Measurements from ENCODE around the gene ZNF467. TPM values are rescaled to one million over a fixed set of nuclear protein-coding genes. Genes with fewer than 3 reads are reported as not detected.

Gene ZNF467
- total RNA-seq, 5 donors from 2014 or later (not counting 1 experiment from before 2014, with no cell fraction given), result 3.0 to 5.3 (median 4.5) TPM

DNA sequence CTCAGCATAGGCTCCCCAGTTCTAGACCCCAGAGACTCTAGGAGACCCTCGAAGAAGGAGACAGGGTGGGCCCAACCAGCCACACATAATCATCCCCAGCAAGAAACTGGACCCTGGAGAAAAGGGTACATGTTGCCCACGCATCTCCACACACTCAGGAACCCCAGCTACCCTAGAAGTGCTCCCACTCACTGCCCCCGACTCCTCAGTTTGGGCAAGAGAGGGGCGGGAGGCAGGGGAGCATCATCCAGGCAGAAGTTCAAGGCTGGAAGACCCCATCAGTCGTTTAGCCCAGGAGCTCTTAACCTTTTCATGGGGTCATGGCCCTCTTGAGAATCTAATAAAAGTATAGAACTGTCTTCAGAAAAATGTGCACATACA, 1.8 kb upstream of the ZNF467 start:
- H3K27ac ChIP-seq (ENCODE audit: low read length), result no peak overlapping the region
- 88% methylated on average over 2 of the region's 5 CpGs for WGBS (ENCODE audit: insufficient coverage)
- peaks cover 0 to 10% of the 10 kb centered on the region in 2 experiments for H3K27me3 ChIP-seq (replicated peaks in 1 of 2; ENCODE audit: control insufficient read depth in 2 of 2, extremely low read depth in 1 of 2, insufficient read depth in 2 of 2, low read length in 1 of 2)
- no peak overlapping the region for H3K4me3 ChIP-seq (ENCODE audit: control insufficient read depth in 1 of 2, extremely low read depth in 1 of 2, low read length in 1 of 2)
- Mint-ChIP-seq H3K27me3 (no peaks in the 10 kb centered on the region), H3K36me3 (no peaks in the 10 kb centered on the region), H3K27ac (peak overlapping the region in 1 of 2 donors; percentile 58), H3K4me3 (peak overlapping the region in 2 of 3 donors; percentile 37 to 82), H3K9me3 (no peaks in the 10 kb centered on the region), H3K4me1 (peaks cover 10 to 11% (median 10%) of the 10 kb centered on the region in 3 donors)
- POLR2A ChIA-PET, result no interaction called here
- peaks cover 2 to 27% of the 10 kb centered on the region in 2 experiments for H3K4me1 ChIP-seq (ENCODE audit: control insufficient read depth in 1 of 2, extremely low read depth in 1 of 2, insufficient read depth in 2 of 2, low read length in 2 of 2)
- no peak for ATAC-seq (replicated peaks in 1 of 4)
- H3K9me3 ChIP-seq, result no peaks in the 10 kb centered on the region
- no peak for DNase-seq
- H3K36me3 ChIP-seq (ENCODE audit: control insufficient read depth in 2 of 2, extremely low read depth in 1 of 2, insufficient read depth in 1 of 2, low read length in 1 of 2), result no peaks in the 10 kb centered on the region
- CTCF ChIA-PET, result no interaction called here

DNA sequence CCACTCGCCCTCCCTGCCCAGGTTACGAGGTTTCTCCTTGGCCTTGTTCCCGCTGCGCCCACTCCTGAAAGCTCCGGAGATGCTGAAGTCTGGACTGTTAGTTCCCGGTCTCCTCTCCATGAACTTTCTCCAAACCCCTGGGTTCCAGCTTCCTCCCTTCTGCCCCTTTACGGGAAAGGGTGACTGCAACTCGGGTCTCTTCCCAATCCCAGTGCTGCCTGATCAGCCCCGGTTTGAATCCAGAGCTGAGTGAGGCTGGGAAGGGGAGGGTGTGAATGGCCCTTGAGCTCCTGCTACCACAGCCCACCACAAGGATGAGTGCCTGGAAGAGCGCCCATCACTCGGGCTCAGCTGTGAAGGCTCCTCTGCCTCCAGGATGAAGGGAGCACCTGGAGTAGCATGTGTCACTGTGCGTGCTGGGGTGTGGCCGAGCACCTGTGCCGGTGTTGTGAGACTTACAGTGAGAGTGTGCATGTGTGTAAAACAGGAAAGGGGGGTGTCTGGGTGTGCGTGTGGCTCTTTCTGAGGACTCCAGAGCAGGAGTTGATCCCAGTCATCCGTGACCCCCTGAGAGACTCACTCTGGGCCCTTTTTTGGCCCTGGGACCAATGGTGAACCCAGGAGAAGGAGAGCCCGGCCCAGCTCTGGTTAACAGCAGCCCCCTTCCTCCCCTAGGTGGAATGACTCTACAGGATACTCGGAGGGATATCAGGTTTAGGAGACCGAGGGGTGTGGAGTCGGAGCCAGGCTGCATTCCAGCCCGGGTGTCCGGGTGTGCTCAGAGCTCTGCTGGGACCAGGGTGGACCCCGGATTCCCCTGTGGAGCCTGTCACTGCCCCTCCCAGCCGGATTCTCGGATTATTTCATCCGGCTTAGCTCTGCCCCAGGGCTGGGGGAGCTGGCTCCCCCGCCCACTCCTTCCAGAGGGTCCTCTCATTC, 1.1 kb upstream of the ZNF467 start:
- 79% methylated on average over 22 of the region's 27 CpGs for WGBS (ENCODE audit: insufficient coverage)
- Mint-ChIP-seq H3K27ac (no peak overlapping the region), H3K4me3 (peak overlapping the region; percentile 46 to 82 (median 76)), H3K9me3 (no peaks in the 10 kb centered on the region), H3K4me1 (peaks cover 10 to 11% (median 10%) of the 10 kb centered on the region in 3 donors), H3K27me3 (no peaks in the 10 kb centered on the region), H3K36me3 (no peaks in the 10 kb centered on the region)
- ChIA-PET CTCF (interaction anchor here in 1 of 2 donors (0.5 kb wide), 1 partner anchor 112 kb away, joined by 3 read pairs; no protein-coding TSS in a partner anchor), POLR2A (no interaction called here)
- DNase-seq (no peak), ATAC-seq (replicated peaks in 1 of 4) (no peak)
- H3K27ac ChIP-seq (ENCODE audit: low read length), result no peak overlapping the region
- H3K4me1 ChIP-seq (ENCODE audit: control insufficient read depth in 1 of 2, extremely low read depth in 1 of 2, insufficient read depth in 2 of 2, low read length in 2 of 2), result peaks cover 2 to 27% of the 10 kb centered on the region in 2 experiments
- no peak overlapping the region for H3K4me3 ChIP-seq (ENCODE audit: control insufficient read depth in 1 of 2, extremely low read depth in 1 of 2, low read length in 1 of 2)
- H3K27me3 ChIP-seq (replicated peaks in 1 of 2; ENCODE audit: control insufficient read depth in 2 of 2, extremely low read depth in 1 of 2, insufficient read depth in 2 of 2, low read length in 1 of 2), result peaks cover 0 to 10% of the 10 kb centered on the region in 2 experiments
- no peaks in the 10 kb centered on the region for H3K9me3 ChIP-seq
- H3K36me3 ChIP-seq (ENCODE audit: control insufficient read depth in 2 of 2, extremely low read depth in 1 of 2, insufficient read depth in 1 of 2, low read length in 1 of 2), result no peaks in the 10 kb centered on the region

DNA sequence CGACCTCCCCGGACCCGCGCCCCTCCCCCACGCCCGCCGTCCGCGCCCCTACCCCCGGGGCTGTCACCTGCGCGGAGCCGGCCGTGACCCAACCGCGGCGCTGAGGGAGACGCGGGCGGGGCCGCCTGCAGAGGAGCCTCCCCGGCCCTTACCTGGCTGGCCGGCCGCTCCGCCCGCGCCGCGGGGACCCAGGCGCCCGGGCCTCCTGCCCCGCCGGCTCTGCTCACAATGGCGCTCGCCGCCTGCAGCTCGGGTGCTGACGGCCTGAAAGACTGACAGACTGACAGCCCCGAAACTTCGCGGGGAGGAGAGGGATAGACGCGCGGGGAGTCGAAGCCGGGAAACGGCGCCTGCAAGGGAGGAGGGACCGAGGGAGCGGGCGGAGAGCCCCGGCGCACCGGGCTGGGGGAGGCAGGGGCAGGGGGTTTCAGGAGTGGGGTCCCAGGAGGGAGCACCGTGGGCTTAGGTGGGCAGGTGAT, 393 bp downstream of the ZNF467 start:
- H3K27ac Mint-ChIP-seq, result no peak overlapping the region
- ATAC-seq (replicated peaks in 1 of 4), result peak in 2 of 4 experiments; percentile 15 to 16

DNA sequence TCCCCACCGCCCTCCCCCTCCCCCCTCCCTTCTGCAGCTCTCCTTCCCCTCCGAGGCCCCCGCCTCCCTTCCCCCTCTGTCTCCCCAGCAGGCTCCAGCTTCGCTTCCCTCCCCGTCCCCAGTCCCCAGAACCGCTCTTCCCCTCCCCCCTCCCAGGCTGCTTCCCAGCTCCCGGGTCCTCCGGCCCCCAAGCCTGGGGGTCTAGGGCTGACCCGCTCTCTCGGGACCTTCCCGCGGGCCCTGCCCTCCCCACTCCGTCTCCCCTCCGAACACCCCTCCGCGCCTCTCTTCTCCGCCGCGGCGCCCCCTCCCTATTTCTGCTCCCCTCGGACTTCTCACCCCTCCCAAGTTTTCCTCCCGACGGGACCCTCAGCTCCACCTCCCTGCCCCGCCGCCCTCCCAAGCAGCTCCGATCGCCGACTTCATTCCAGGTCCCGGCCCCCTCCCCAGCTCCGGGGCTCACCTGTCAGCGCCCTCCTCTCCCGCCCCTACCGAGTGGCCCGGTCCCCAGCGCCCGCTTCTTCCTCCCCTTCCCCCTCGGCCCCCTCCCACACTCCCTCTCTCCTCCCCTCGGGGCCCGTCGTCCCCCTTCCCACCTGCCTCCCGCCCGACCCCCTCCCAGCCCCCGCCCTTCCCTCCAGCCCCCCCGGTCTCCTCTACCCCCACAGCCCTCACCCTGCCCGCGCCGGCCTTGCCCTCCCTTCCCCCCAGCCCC, 990 bp downstream of the ZNF467 start:
- Histone ChIP-seq H3K4me3 (ENCODE audit: control insufficient read depth in 1 of 2, extremely low read depth in 1 of 2, low read length in 1 of 2) (peak overlapping the region; percentile 40 to 64), H3K27me3 (replicated peaks in 1 of 2; ENCODE audit: control insufficient read depth in 2 of 2, extremely low read depth in 1 of 2, insufficient read depth in 2 of 2, low read length in 1 of 2) (peaks cover 0 to 14% of the 10 kb centered on the region in 2 experiments), H3K9me3 (no peaks in the 10 kb centered on the region), H3K36me3 (ENCODE audit: control insufficient read depth in 2 of 2, extremely low read depth in 1 of 2, insufficient read depth in 1 of 2, low read length in 1 of 2) (no peaks in the 10 kb centered on the region), H3K4me1 (ENCODE audit: control insufficient read depth in 1 of 2, extremely low read depth in 1 of 2, insufficient read depth in 2 of 2, low read length in 2 of 2) (peaks cover 2 to 27% of the 10 kb centered on the region in 2 experiments), H3K27ac (ENCODE audit: low read length) (no peak overlapping the region)
- POLR2A ChIA-PET, result interaction anchor here in 1 of 2 donors (0.6 kb wide), 1 partner anchor 20 kb away, joined by 3 read pairs; no protein-coding TSS in a partner anchor
- WGBS (ENCODE audit: insufficient coverage), result under 1% methylated on average over 29 of the region's 47 CpGs
- Mint-ChIP-seq H3K36me3 (no peaks in the 10 kb centered on the region), H3K27ac (no peak overlapping the region), H3K4me3 (peak overlapping the region; percentile 58 to 82 (median 74)), H3K27me3 (no peaks in the 10 kb centered on the region), H3K4me1 (peaks cover 10 to 11% (median 10%) of the 10 kb centered on the region in 3 donors), H3K9me3 (no peaks in the 10 kb centered on the region)
- CTCF ChIA-PET, result interaction anchor here (0.6 to 0.8 kb wide), 4 partner anchors 67 to 411 kb away, joined by 3 to 4 read pairs (median 4); no protein-coding TSS in a partner anchor
- peak in 12 of 35 experiments; percentile 4 to 36 (median 22) for DNase-seq
- peak in 3 of 4 experiments; percentile 3 to 14 (median 10) for ATAC-seq (replicated peaks in 1 of 4)

More for the DNA sequence above, 393 bp downstream of the ZNF467 start:
- peaks cover 2 to 27% of the 10 kb centered on the region in 2 experiments for H3K4me1 ChIP-seq (ENCODE audit: control insufficient read depth in 1 of 2, extremely low read depth in 1 of 2, insufficient read depth in 2 of 2, low read length in 2 of 2)
- peak in 23 of 35 experiments; percentile 9 to 54 (median 28) for DNase-seq
- H3K36me3 Mint-ChIP-seq, result no peaks in the 10 kb centered on the region
- ChIA-PET CTCF (interaction anchor here in 1 of 2 donors (0.6 to 0.7 kb wide), 2 partner anchors 65 to 67 kb away, joined by 4 read pairs; partner anchors contain the start of gene ZNF862), POLR2A (no interaction called here)
- 0% methylated on average over 47 of the region's 55 CpGs for WGBS (ENCODE audit: insufficient coverage)
- no peaks in the 10 kb centered on the region for H3K36me3 ChIP-seq (ENCODE audit: control insufficient read depth in 2 of 2, extremely low read depth in 1 of 2, insufficient read depth in 1 of 2, low read length in 1 of 2)
- no peaks in the 10 kb centered on the region for H3K27me3 Mint-ChIP-seq
- H3K4me1 Mint-ChIP-seq, result peaks cover 10 to 11% (median 10%) of the 10 kb centered on the region in 3 donors
- peaks cover 0 to 14% of the 10 kb centered on the region in 2 experiments for H3K27me3 ChIP-seq (replicated peaks in 1 of 2; ENCODE audit: control insufficient read depth in 2 of 2, extremely low read depth in 1 of 2, insufficient read depth in 2 of 2, low read length in 1 of 2)
- H3K9me3 Mint-ChIP-seq, result no peaks in the 10 kb centered on the region
- H3K4me3 Mint-ChIP-seq, result peak overlapping the region; percentile 76 to 82 (median 81)
- no peaks in the 10 kb centered on the region for H3K9me3 ChIP-seq
- peak overlapping the region; percentile 53 to 59 for H3K4me3 ChIP-seq (ENCODE audit: control insufficient read depth in 1 of 2, extremely low read depth in 1 of 2, low read length in 1 of 2)
- H3K27ac ChIP-seq (ENCODE audit: low read length), result no peak overlapping the region

DNA sequence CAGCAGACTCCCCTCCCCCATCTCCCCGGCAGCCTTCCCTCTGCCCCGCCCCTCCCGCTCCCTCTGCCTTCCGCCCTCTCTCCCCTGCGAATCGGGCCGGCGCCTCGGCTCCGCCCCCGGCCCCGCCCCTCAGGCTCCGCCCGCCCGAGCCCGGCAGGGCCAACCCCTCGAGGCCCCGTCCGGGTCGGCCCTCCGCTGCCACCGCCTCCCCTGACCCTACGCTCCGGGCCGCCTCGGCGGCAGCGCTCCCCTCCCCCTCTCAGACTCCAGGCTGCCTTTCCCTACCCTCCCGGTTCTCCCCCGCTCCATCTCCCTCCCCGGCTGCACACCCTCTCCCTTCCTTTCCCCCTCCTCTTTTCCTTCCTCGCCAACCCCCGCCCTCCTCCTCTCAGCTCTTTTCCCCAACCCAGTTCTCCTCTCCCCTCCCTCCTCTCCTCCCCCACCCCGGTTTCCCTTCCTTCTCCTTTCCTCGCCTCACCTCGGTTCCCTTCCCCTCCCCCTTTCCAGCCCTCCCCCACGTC, 1.6 kb downstream of the ZNF467 start:
- DNase-seq (peak; percentile 67 to 90 (median 80)), ATAC-seq (replicated peaks in 1 of 4) (peak; percentile 91 to 93 (median 91))
- ChIA-PET CTCF (interaction anchor here (0.6 to 0.8 kb wide), 3 partner anchors 79 to 411 kb away, joined by 3 to 4 read pairs (median 4); no protein-coding TSS in a partner anchor), POLR2A (interaction anchor here in 1 of 2 donors (0.6 kb wide), 1 partner anchor 20 kb away, joined by 3 read pairs; no protein-coding TSS in a partner anchor)
- Histone ChIP-seq H3K4me1 (ENCODE audit: control insufficient read depth in 1 of 2, extremely low read depth in 1 of 2, insufficient read depth in 2 of 2, low read length in 2 of 2) (peaks cover 2 to 27% of the 10 kb centered on the region in 2 experiments), H3K4me3 (ENCODE audit: control insufficient read depth in 1 of 2, extremely low read depth in 1 of 2, low read length in 1 of 2) (peak overlapping the region; percentile 29 to 64), H3K9me3 (no peaks in the 10 kb centered on the region), H3K27ac (ENCODE audit: low read length) (no peak overlapping the region), H3K36me3 (ENCODE audit: control insufficient read depth in 2 of 2, extremely low read depth in 1 of 2, insufficient read depth in 1 of 2, low read length in 1 of 2) (peaks cover 0 to under 1% of the 10 kb centered on the region in 2 donors), H3K27me3 (replicated peaks in 1 of 2; ENCODE audit: control insufficient read depth in 2 of 2, extremely low read depth in 1 of 2, insufficient read depth in 2 of 2, low read length in 1 of 2) (peaks cover 0 to 15% of the 10 kb centered on the region in 2 experiments)
- Mint-ChIP-seq H3K27ac (peak overlapping the region in 1 of 2 donors; percentile 52), H3K9me3 (no peaks in the 10 kb centered on the region), H3K4me1 (peaks cover 10 to 11% (median 10%) of the 10 kb centered on the region in 3 donors), H3K27me3 (no peaks in the 10 kb centered on the region), H3K36me3 (no peaks in the 10 kb centered on the region), H3K4me3 (peak overlapping the region; percentile 73 to 82 (median 74))
- 2% methylated on average over 26 of the region's 37 CpGs for WGBS (ENCODE audit: insufficient coverage)
